Endothelial cell (in vitro differentiated cells): ENCODE measurements around the gene FAM13B. TPM values are rescaled to one million over a fixed set of nuclear protein-coding genes. Genes with fewer than 3 reads are reported as not detected.
"Not testable (repeated sequence)": the region's sequence is repeated elsewhere in the genome, so short reads cannot be mapped to it uniquely, and the experiment has no call there.

ENCODE experiments used
- DNase-seq: peaks from one replicate; pipeline ENCODE4 v3.0.0; 2021; ENCODE audit warnings: low spot score
- H3K27ac Mint-ChIP-seq: one replicate; pipeline ENCODE4 v1.8.0; 2021; ENCODE audit warnings: mixed read lengths, inconsistent platforms; ENCODE audit not compliant: unreplicated experiment
- H3K27me3 Mint-ChIP-seq: one replicate; pipeline ENCODE4 v1.8.0; 2021; ENCODE audit warnings: mild to moderate bottlenecking, moderate library complexity, mixed read lengths, inconsistent platforms; ENCODE audit not compliant: unreplicated experiment
- H3K36me3 Mint-ChIP-seq: one replicate; pipeline ENCODE4 v1.8.0; 2021; ENCODE audit warnings: mild to moderate bottlenecking, low read depth, mixed read lengths, inconsistent platforms; ENCODE audit not compliant: unreplicated experiment
- H3K4me1 Mint-ChIP-seq: one replicate; pipeline ENCODE4 v1.8.0; 2021; ENCODE audit warnings: mild to moderate bottlenecking, mixed read lengths, inconsistent platforms; ENCODE audit not compliant: unreplicated experiment
- H3K4me3 Mint-ChIP-seq: one replicate; pipeline ENCODE4 v1.8.0; 2021; ENCODE audit warnings: mild to moderate bottlenecking, mixed read lengths, inconsistent platforms; ENCODE audit not compliant: unreplicated experiment
- H3K9me3 Mint-ChIP-seq: one replicate; pipeline ENCODE4 v1.8.0; 2021; ENCODE audit warnings: mixed read lengths, inconsistent platforms; ENCODE audit not compliant: unreplicated experiment
- CTCF ChIP-seq: fragments of 200-600 bp; sonication (generic); IDR thresholded peaks from one replicate; pipeline ENCODE4 v1.5.0; 2021; ENCODE audit warnings: antibody characterized with exemption; ENCODE audit not compliant: unreplicated experiment
- long read RNA-seq: library from polyadenylated mRNA; unstranded; transcript quantifications from one replicate; pipeline ENCODE4 v2.0.0, GENCODE V29; 2020; ENCODE audit not compliant: unreplicated experiment
- total RNA-seq: library from RNA; stranded (reverse); fragmentation: NEBNext Ultra II Directional; extraction: Animal tissue kit (Norgen Biotek cat#: 25700); gene quantifications from one replicate; pipeline ENCODE4 v1.2.1, GENCODE V29; 2021; ENCODE audit not compliant: unreplicated experiment

FAM13B gene
- 31.2 TPM for total RNA-seq
- long read RNA-seq, full-length matches to known transcripts, result 3 of 7 reads
- long read RNA-seq, partial matches to known transcripts, result 0 of 7 reads
- long read RNA-seq, other reads (novel, unspliced or antisense), result 4 of 7 reads

- H3K27me3 Mint-ChIP-seq, result peaks cover 10% of the 10 kb centered on the region
- peaks cover 5% of the 10 kb centered on the region for H3K36me3 Mint-ChIP-seq
- TF ChIP-seq CTCF, result no peak
- H3K4me1 Mint-ChIP-seq, result peaks cover 17% of the 10 kb centered on the region
- peak within 1 kb of the TSS; percentile 99 for H3K4me3 Mint-ChIP-seq
- no peaks in the 10 kb centered on the region for H3K9me3 Mint-ChIP-seq
- DNase-seq, result peak; percentile 79
- H3K27ac Mint-ChIP-seq, result peak within 1 kb of the TSS; percentile 92
Observed at GRCh38 chr5:138032572-138033385, at the start of gene FAM13B. TSS of gene FAM13B (minus strand) at chr5:138033079. CDS start at chr5:138019111, 13,968 bp downstream.

DNA sequence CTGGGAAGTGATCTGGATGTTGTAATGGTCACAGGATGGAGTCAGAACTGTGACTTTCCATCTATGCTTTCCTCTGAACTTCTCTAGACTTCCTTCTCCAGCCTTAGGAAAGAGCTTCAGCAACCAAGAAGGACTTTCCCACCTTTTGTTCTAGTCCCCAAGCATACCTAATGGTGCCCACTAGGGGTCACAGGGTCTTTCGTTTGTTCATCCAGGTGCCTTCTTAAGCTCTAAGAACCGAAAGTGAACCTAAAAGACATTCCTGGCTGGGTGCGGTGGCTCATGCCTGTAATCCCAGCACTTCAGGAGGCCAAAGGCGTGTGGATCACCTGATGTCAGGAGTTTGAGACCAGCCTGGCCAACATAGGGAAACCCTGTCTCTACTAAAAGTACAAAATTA, 49.2 kb upstream of the FAM13B start:
- peaks cover 1% of the 10 kb centered on the region for H3K27me3 Mint-ChIP-seq
- no peaks in the 10 kb centered on the region for H3K4me1 Mint-ChIP-seq
- H3K36me3 Mint-ChIP-seq, result no peaks in the 10 kb centered on the region
- TF ChIP-seq CTCF, result no peak
- H3K4me3 Mint-ChIP-seq, result no peak overlapping the region
- no peaks in the 10 kb centered on the region for H3K9me3 Mint-ChIP-seq
- DNase-seq, result no peak
- H3K27ac Mint-ChIP-seq, result no peak overlapping the region

DNA sequence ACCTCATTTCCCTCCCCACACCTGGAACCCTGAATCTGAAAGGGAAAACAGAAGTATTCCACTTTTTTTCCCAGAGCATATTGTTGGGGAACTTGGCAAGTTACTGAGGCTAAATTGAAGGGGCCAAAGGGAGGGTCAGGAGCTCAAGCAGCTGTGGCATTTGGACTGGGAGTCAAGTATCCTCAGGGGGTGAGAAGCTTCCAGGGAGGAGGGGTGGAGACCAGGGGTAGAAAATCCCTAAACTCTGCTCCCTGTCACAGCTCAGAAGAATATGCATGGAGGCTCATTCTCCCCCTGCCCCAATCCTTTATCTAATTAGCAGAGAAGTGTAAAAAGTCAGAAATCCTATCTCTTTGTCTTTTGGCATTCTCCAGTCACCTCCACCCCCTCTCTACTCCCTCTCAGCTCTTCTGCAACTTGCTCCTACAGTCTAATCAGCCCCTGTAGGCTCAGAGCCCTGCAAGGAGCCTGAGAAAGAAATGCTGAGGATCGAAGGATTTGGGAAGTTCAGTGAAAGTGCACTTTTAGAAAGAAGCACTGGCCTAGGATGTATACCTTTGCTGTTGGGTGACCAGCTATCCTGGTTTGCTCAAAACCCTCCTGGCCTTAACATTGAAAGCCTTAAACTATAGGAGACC, 45.2 kb upstream of the FAM13B start:
- Mint-ChIP-seq H3K36me3 (no peaks in the 10 kb centered on the region), H3K4me3 (no peak overlapping the region), H3K27me3 (no peaks in the 10 kb centered on the region), H3K27ac (no peak overlapping the region), H3K9me3 (no peaks in the 10 kb centered on the region), H3K4me1 (peaks cover 3% of the 10 kb centered on the region)
- no peak for TF ChIP-seq CTCF
- no peak for DNase-seq

DNA sequence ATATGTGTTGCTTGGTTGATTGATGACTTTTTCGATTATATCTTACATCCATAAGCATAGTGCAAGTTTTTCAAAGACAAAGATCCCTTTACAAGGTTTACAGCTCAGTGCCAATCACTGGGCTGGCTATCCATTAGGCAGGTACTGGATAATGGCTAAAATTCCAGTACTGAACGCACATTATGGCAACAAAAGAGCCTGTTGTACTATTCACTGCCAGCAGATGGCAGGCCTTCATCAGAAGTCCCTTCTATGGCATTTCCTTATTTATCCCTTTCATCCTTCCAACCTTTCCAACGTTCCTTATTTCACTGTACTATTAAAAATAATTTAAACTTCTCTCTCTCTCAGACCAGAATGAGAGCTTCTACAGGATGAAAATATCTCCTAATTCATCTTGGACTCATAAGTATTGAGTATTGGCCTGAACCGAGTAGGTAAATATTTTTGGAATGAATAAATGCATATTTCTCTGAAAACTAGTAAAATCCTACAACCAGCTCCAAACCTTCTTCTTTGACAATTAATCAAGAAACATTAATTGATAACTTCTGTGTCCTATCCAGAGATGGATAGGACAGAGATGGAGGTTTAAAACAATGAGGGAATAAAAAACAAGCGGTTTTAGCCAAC, 44.3 kb upstream of the FAM13B start:
- H3K4me1 Mint-ChIP-seq, result peaks cover 3% of the 10 kb centered on the region
- no peaks in the 10 kb centered on the region for H3K36me3 Mint-ChIP-seq
- H3K27ac Mint-ChIP-seq, result no peak overlapping the region
- H3K9me3 Mint-ChIP-seq, result no peaks in the 10 kb centered on the region
- H3K27me3 Mint-ChIP-seq, result no peaks in the 10 kb centered on the region
- TF ChIP-seq CTCF, result peak; percentile 84
- H3K4me3 Mint-ChIP-seq, result no peak overlapping the region
- DNase-seq, result peak; percentile 65

- H3K4me3 Mint-ChIP-seq, result not testable (repeated sequence)
- H3K27ac Mint-ChIP-seq, result peak overlapping the region; percentile 9
Observed at GRCh38 chr5:138070026-138070425, 37.1 kb upstream of the FAM13B start.

More at GRCh38 chr5:138070026-138070425, 37.1 kb upstream of the FAM13B start:
- H3K9me3 Mint-ChIP-seq, DNase-seq, H3K27me3 Mint-ChIP-seq, H3K36me3 Mint-ChIP-seq, H3K4me1 Mint-ChIP-seq: not testable (repeated sequence)
